Measurements from ENCODE around the gene ZNF787.
A peak's percentile ranks its signal among the peaks of the same experiment; 100 is the strongest.
"Not testable (repeated sequence)": the region's sequence is repeated elsewhere in the genome, so short reads cannot be mapped to it uniquely, and the experiment has no call there.

Gene ZNF787

DNA sequence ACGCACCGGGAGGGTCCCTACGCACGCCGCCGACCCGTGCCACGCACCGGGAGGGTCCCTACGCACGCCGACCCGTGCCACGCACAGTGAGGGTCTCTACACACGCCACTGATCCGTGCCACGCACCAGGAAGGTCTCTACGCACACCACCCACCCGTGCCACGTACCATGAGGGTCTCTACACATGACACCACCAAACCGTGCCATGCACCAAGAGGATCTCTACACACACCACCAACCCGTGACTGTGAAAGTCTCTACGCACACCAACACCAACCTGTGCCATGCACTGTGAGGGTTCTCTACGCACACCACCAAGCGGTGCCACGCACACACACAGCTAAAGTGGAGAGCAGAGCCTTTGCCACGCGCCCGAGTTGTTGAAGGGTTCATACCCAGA is 16.7 kb downstream of the ZNF787 start:
- no peak for DNase-seq

GRCh38 chr19:56103027-56103614 is 18.0 kb downstream of the ZNF787 start:
- DNase-seq: no peak

DNA sequence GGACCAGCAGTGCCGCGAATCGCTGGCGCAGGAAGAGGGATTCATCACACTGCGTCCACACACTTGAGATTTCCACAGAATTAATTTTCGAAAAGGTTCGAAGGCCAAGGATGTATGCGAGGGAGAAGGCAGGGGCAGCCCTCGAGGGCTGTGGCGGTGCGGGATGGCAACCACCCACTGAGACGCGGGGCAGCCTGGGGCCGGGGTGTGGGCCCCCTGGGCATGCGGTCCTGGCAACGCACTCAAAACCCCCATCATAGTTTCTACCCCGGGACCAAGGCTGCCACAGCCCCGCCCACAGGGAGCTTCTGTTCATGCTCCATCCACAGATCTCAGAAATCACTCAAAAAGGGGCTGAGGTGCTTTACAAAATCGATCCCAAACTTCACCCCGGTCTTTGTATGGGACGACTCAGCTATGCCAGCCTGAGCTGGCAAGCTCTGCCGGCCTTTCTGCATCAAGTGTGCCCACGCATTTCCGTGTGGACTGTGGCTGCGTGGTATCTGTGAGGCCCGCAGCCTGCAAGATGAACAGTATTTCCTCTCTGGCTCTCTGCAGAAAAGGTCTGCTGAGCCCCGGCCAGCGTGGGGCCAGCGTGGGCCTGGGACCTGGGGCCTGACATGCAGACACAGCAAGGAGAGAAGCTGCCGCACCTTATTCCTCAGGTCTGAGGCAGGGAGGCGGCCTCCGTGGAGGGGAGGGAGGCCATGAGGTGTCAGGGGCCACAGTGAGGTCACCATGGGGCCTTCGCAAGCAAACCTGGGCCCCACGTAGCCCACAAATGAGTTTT is 19.2 kb downstream of the ZNF787 start:
- no peak for DNase-seq

GRCh38 chr19:56101095-56101494 is 20.0 kb downstream of the ZNF787 start:
- DNase-seq: no peak

- no peak for DNase-seq
Observed at GRCh38 chr19:56099638-56100539, 21.2 kb downstream of the ZNF787 start.

DNA sequence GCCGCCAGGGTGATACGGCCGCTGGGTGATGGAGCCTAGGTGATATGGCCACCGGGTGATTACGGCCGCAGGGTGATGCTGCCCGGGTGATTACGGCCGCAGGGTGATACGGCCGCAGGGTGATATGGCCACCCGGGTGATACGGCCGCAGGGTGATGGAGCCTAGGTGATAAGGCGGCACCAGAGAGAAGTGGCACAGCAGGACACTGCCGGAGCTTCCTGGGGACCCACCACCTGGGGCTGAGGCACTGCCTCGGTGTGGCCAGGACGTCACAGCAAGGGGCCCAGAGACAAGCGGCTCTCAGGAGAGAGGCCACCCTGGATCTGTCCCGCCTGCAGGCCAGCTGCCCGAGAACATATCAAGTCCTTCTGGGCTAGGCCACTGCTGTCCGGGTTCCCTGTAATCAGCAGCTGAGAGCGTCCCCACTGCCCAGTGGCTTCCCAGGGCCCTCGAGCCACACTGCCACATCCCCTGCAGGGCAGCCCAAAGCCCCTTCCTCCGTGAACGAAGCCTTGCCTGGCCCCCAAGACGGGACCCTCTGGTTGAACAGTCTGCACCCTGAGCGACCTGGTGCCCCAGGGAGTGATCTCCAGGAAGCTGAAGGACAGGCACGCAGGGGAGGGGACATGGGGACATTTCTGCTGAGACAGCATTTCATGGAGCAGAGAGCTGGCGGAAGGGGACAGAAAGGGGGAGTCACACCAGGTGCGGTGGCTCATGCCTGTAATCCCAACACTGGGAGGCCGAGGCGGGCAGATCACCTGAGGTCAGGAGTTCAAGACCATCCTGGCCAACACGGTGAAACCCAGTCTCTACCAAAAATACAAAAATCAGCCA is 22.1 kb downstream of the ZNF787 start:
- no peak for DNase-seq

GRCh38 chr19:56098237-56098636 is 22.9 kb downstream of the ZNF787 start:
- not testable (repeated sequence) for DNase-seq

DNA sequence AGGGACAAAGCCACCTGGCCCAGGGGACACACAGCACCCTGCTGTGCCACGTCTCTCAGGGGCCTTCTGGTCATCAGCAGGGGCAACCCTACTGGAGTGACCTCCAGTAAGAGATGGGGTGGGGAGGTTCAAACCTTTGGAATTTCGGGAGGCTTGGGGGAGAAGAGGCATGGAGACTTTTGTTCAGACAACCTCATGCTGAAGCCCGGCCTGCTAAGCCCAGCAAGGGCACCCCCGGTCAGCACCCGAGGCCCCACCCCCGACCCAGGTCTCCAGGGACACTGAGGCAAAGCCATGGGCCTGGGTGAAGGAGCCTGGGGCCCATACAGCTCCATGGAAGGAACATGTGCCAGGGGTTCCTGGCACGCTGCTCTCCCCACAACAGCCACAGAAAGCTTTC is 23.3 kb downstream of the ZNF787 start:
- DNase-seq: no peak

DNA sequence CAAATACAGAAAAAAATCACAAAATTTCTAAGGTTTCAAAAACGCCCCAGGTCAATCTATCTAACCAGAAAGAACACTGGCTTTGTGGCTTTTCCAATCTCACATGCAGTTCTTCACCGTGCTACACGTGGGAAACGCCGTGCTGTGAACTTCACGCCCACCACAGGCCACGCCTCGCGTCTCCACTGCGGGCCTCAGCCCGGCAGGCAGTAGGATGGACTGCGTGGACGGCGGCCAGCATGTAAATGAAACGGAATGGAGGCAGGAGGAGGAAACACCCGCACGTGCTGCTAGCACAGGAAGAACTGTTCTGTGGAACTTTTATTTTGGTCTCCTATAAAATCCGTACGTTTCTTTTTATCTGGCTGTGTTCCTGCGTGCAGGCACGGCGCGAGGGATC is 23.8 kb downstream of the ZNF787 start:
- no peak for DNase-seq

- DNase-seq: no peak
Observed at GRCh38 chr19:56096665-56097064, 24.4 kb downstream of the ZNF787 start.

DNA sequence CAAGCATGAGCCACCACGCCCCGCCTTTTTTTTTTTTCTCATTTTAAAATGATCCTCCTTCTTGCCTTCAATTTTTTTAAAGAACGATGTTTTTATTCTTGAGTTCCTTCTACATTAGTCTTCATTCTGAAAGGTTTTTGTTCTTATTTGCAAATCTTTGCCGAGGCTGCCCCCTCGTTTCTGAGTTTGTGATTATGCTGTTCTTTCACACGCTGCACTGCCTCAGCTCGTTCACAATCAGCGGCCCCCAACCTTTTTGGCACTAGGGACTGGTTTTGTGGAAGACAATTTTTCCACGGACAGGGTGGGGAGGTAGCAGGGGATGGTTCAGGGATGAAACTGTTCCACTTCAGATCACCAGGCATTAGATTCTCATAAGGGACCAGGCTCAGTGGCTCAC is 26.6 kb downstream of the ZNF787 start:
- no peak for DNase-seq

- no peak for DNase-seq
Observed at GRCh38 chr19:56092685-56093631, 28.1 kb downstream of the ZNF787 start.

GRCh38 chr19:56091751-56092546 is 29.1 kb downstream of the ZNF787 start:
- DNase-seq: no peak

DNA sequence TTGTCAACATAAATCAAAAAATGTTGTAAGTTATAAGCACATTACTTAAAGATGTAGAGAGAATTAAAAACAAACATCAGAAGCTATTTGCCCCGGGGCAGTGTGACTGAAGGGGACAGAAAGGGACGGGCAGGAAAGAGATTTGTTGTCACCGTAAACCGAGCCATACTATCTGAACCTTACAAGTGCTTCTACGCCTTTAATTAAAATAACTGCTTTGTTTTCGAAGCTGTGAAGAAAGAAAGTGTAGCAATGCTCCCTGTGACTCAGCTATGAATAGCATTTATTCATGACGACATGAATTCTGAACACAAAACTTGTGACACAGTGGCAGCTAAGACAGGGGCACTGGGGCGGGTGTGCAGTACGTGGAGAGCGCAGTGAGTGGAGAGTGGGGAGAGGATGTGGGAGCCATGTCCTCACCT is 30.0 kb downstream of the ZNF787 start:
- peak; percentile 27 for DNase-seq

DNA sequence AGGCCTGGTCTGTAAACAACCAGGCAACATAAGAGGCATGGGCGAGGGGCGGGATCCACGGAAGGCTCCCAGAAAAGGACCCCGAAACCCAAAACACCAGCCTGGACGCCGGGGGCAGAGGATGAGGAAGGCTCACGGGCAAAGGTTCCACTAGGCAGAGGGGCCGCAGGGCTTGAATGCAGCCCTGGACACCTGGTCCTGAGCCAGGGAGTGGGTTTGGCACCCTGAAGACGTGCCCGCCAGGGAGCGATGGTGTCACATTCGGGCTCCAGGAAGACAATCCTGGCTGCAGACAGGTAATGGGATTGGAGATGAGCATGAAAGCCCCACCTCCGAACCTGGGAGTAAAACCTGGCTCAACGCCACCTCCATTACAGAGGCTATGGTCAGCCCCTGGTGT is 31.8 kb downstream of the ZNF787 start:
- no peak for DNase-seq

- DNase-seq: no peak
Observed at GRCh38 chr19:56088497-56089215, 32.4 kb downstream of the ZNF787 start.

GRCh38 chr19:56087647-56088496 is 33.2 kb downstream of the ZNF787 start:
- DNase-seq: no peak

- no peak for DNase-seq
Observed at GRCh38 chr19:56086671-56087430, 34.2 kb downstream of the ZNF787 start.

Data from fibroblast of skin of scalp (primary cell).